Ovary (tissue), 9 donors: ENCODE measurements around the gene RBBP6. TPM values are rescaled to one million over a fixed set of nuclear protein-coding genes. Genes with fewer than 3 reads are reported as not detected.
A peak's percentile ranks its signal among the peaks of the same experiment; 100 is the strongest.

Experiments used
- DNase-seq, 5 donors: peaks; one replicate each; pipeline ENCODE4 v3.0.0-alpha.2; 2019 to 2020
- H3K27ac ChIP-seq, 2 donors: fragments of 200-600 bp; one replicate each; pipeline versions ENCODE4 v1.5.1 to v1.8.0; 2019 to 2022
- H3K27me3 ChIP-seq: fragments of 200-600 bp; one replicate; pipeline ENCODE4 v1.8.0; 2022
- H3K36me3 ChIP-seq: fragments of 200-600 bp; sonication (generic); one replicate; pipeline ENCODE4 v1.5.1; 2019
- H3K4me1 ChIP-seq: one replicate; pipeline ENCODE4 v1.8.1; 2013; ENCODE audit warnings: mild to moderate bottlenecking, moderate library complexity; ENCODE audit not compliant: insufficient read depth
- H3K4me3 ChIP-seq: fragments of 200-600 bp; sonication (generic); one replicate; pipeline ENCODE4 v1.5.1; 2017
- H3K9me3 ChIP-seq, 2 donors: fragments of 200-600 bp in 1 of 2; sonication (generic) in 1 of 2; one replicate each; pipeline versions ENCODE4 v1.5.1 to v1.8.1; 2013 to 2019; ENCODE audit warnings: mild to moderate bottlenecking in 1 of 2, moderate library complexity in 1 of 2
- CTCF ChIP-seq, 3 donors: fragments of 450-650 bp in 2 of 3; fragments of 200-600 bp in 1 of 3; IDR thresholded peaks; one replicate each; pipeline versions ENCODE4 v1.5.1 to v1.8.0; 2016 to 2022; ENCODE audit warnings: antibody characterized with exemption in 3 of 3, mild to moderate bottlenecking in 1 of 3
- EP300 ChIP-seq: sonication (generic); formaldehyde crosslinking; IDR thresholded peaks from one replicate; pipeline ENCODE4 v1.6.1; 2017; ENCODE audit warnings: antibody characterized with exemption
- POLR2A ChIP-seq: fragments of 450-650 bp; IDR thresholded peaks from one replicate; pipeline ENCODE4 v1.6.1; 2017; ENCODE audit warnings: antibody characterized with exemption, mild to moderate bottlenecking, moderate library complexity
- WGBS, 3 donors: extraction: QIAGEN DNeasy Blood & Tissue Kit in 1 of 3; methylation state at CpG; one replicate each; pipeline versions ENCODE4 v1.1.5 to v1.1.7; 2013 to 2017; 5-methylcytosine and 5-hydroxymethylcytosine counted together
- intact Hi-C, 4 donors: fragments of 100-400 bp; cut with DNase I; formaldehyde crosslinking; loops; one replicate each; pipeline versions ENCODE4 v1.11.0 to v1.15.1; 2022 to 2023
- polyA plus RNA-seq, 2 donors: library from polyadenylated mRNA; stranded (reverse); fragments of 200-250 nt in 1 of 2; fragments of 350-450 nt in 1 of 2; fragmentation: Illumina TruSeq in 1 of 2; extraction: RNeasy Lipid Tissue Mini Kit (QIAGEN cat#74804) in 1 of 2; gene quantifications; one replicate each; pipeline ENCODE4 v1.2.3, GENCODE V29; 2013 to 2014
- total RNA-seq, 7 donors: library from RNA; depleted of rRNA in 2 of 7; stranded (reverse); fragments of >200 nt in 2 of 7; fragmentation: NEBNext Ultra II Directional in 3 of 7; extraction: Animal tissue kit (Norgen Biotek cat#: 25700) in 3 of 7; gene quantifications; one replicate each; pipeline versions ENCODE4 v1.1.0 to v1.2.4, GENCODE V29; 2016 to 2023
- donor health status: DM: no; HTN: no; CAD: no; lungs with moderate emphysema.
- donor health status: DM: no; HTN: no; CAD: no.
- donor health status: Bipolar disorder and iron deficiency.
- donor health status: DM: yes; HTN: yes; CAD: no.
- donor health status: DM: no; HTN: no; CAD: no.
- donor health status: DM: yes; HTN: yes; CAD: no.

Gene RBBP6
- total and polyA plus RNA-seq, 9 donors, result 35.9 to 112 (median 65.4) TPM

- Histone ChIP-seq H3K9me3 (no peaks in the 10 kb centered on the region), H3K36me3 (no peaks in the 10 kb centered on the region), H3K27me3 (no peaks in the 10 kb centered on the region), H3K4me3 (no peak overlapping the region), H3K27ac (no peak overlapping the region), H3K4me1 (no peaks in the 10 kb centered on the region)
- TF ChIP-seq CTCF (IDR thresholded peaks at IDR 0.05) (no peak), EP300 (no peak), POLR2A (no peak)
- 4 to 19% (median 9%) methylated on average over 3 of the region's 3 CpGs for WGBS, 3 donors
- intact Hi-C loops, result no loop called here
- DNase-seq, result no peak
These were observed 41.9 kb upstream of the RBBP6 start for GRCh38 chr16:24497440-24497839.

- Histone ChIP-seq H3K36me3 (no peaks in the 10 kb centered on the region), H3K27ac (no peak overlapping the region), H3K27me3 (no peaks in the 10 kb centered on the region), H3K4me1 (no peaks in the 10 kb centered on the region), H3K9me3 (no peaks in the 10 kb centered on the region), H3K4me3 (no peak overlapping the region)
- DNase-seq, result no peak
- WGBS, 3 donors, result 19 to 24% (median 21%) methylated on average over 15 of the region's 15 CpGs
- intact Hi-C loops, result no loop called here
- TF ChIP-seq CTCF (IDR thresholded peaks at IDR 0.05) (no peak), EP300 (no peak), POLR2A (no peak)
These were observed 40.1 kb upstream of the RBBP6 start for GRCh38 chr16:24499193-24499814.

- Histone ChIP-seq H3K9me3 (no peaks in the 10 kb centered on the region), H3K27me3 (no peaks in the 10 kb centered on the region), H3K27ac (no peak overlapping the region), H3K4me3 (no peak overlapping the region), H3K4me1 (no peaks in the 10 kb centered on the region), H3K36me3 (no peaks in the 10 kb centered on the region)
- intact Hi-C loops, result no loop called here
- 34 to 39% (median 36%) methylated on average over 18 of the region's 18 CpGs for WGBS, 3 donors
- no peak for TF ChIP-seq EP300
- peak in 2 of 3 donors; percentile 30 to 36 for TF ChIP-seq CTCF (IDR thresholded peaks at IDR 0.05)
- no peak for TF ChIP-seq POLR2A
- DNase-seq, result peak in 4 of 5 donors; percentile 12 to 36 (median 28)
These were observed 34.7 kb upstream of the RBBP6 start for GRCh38 chr16:24504472-24505345.

- no peak overlapping the region for H3K4me3 ChIP-seq
- DNase-seq, result no peak
- H3K4me1 ChIP-seq, result no peaks in the 10 kb centered on the region
- no peaks in the 10 kb centered on the region for H3K9me3 ChIP-seq
- H3K36me3 ChIP-seq, result no peaks in the 10 kb centered on the region
- TF ChIP-seq CTCF (IDR thresholded peaks at IDR 0.05), result no peak
- TF ChIP-seq EP300, result no peak
- TF ChIP-seq POLR2A, result no peak
- H3K27ac ChIP-seq, result no peak overlapping the region
- intact Hi-C loops, result no loop called here
- 51 to 70% (median 66%) methylated on average over 4 of the region's 4 CpGs for WGBS, 3 donors
- no peaks in the 10 kb centered on the region for H3K27me3 ChIP-seq
These were observed 33.4 kb upstream of the RBBP6 start for GRCh38 chr16:24505959-24506358.
